ENCODE data around the gene CIPC. TPM values are rescaled to one million over a fixed set of nuclear protein-coding genes. Genes with fewer than 3 reads are reported as not detected.

CIPC gene
- total RNA-seq, 1 experiment from 2014 or later, result 20.6 TPM

DNA sequence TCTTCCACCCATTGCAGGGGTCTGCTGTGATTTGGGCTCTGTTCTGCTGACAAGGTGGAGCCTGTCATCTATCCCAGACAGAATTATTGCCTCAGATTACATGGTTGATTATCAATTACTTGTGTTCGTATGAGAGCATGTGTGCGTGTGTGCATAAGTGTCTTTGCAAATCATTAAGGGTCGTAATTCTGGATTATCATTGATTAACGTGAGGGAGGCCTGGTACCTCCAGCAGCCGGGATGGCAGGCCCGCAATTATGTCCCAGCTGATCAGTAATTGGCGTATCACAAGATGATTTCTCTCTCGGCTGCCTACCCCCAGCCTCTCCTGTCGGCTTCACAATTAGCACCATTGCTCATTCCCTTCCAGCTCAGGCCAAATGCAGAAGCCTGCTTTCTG, 39.9 kb upstream of the CIPC start:
- H3K9me2 ChIP-seq (ENCODE audit: insufficient read depth), result no peaks in the 10 kb centered on the region
- peaks cover 15 to 35% of the 10 kb centered on the region in 2 experiments for H3K4me1 ChIP-seq (ENCODE audit: control insufficient read depth in 1 of 2, insufficient read depth in 2 of 2, low read length in 2 of 2)
- RAD21 ChIA-PET (ENCODE audit: low non-redundant PET in 1 of 2, low total read pairs in 2 of 2, uncharacterized antibody in 2 of 2, unreplicated experiment in 2 of 2), result interaction anchor here (0.7 to 1.8 kb wide), 3 partner anchors 65 to 182 kb away, joined by 3 to 7 read pairs (median 3); no protein-coding TSS in a partner anchor
- H3K27ac ChIP-seq (ENCODE audit: low read depth, low read length), result no peak overlapping the region
- POLR2A ChIA-PET, result interaction anchor here (0.6 to 1.7 kb wide), 2 partner anchors 95 to 182 kb away, joined by 3 to 7 read pairs; no protein-coding TSS in a partner anchor
- DNase-seq (ENCODE audit: low read depth, low spot score), result no peak
- TF ChIP-seq TCF7L2 (IDR thresholded peaks at IDR 0.05; ENCODE audit: borderline replicate concordance, extremely low read depth, insufficient read depth, insufficient read length), result no peak
- TF ChIP-seq SRF (IDR thresholded peaks at IDR 0.05; ENCODE audit: low read depth), result no peak
- TF ChIP-seq JUND (IDR thresholded peaks at IDR 0.05), result no peak
- no peak for TF ChIP-seq POLR2AphosphoS5 (IDR thresholded peaks at IDR 0.05; ENCODE audit: low read depth, low read length)
- TF ChIP-seq, protein P1, sequence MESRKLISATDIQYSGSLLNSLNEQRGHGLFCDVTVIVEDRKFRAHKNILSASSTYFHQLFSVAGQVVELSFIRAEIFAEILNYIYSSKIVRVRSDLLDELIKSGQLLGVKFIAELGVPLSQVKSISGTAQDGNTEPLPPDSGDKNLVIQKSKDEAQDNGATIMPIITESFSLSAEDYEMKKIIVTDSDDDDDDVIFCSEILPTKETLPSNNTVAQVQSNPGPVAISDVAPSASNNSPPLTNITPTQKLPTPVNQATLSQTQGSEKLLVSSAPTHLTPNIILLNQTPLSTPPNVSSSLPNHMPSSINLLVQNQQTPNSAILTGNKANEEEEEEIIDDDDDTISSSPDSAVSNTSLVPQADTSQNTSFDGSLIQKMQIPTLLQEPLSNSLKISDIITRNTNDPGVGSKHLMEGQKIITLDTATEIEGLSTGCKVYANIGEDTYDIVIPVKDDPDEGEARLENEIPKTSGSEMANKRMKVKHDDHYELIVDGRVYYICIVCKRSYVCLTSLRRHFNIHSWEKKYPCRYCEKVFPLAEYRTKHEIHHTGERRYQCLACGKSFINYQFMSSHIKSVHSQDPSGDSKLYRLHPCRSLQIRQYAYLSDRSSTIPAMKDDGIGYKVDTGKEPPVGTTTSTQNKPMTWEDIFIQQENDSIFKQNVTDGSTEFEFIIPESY (IDR thresholded peaks at IDR 0.05; ENCODE audit: extremely low read depth, insufficient replicate concordance, low read length), result no peak
- TF ChIP-seq ZFX (IDR thresholded peaks at IDR 0.05), result no peak
- no peak for TF ChIP-seq SIN3A (IDR thresholded peaks at IDR 0.05; ENCODE audit: low read depth)
- TF ChIP-seq, protein P2, sequence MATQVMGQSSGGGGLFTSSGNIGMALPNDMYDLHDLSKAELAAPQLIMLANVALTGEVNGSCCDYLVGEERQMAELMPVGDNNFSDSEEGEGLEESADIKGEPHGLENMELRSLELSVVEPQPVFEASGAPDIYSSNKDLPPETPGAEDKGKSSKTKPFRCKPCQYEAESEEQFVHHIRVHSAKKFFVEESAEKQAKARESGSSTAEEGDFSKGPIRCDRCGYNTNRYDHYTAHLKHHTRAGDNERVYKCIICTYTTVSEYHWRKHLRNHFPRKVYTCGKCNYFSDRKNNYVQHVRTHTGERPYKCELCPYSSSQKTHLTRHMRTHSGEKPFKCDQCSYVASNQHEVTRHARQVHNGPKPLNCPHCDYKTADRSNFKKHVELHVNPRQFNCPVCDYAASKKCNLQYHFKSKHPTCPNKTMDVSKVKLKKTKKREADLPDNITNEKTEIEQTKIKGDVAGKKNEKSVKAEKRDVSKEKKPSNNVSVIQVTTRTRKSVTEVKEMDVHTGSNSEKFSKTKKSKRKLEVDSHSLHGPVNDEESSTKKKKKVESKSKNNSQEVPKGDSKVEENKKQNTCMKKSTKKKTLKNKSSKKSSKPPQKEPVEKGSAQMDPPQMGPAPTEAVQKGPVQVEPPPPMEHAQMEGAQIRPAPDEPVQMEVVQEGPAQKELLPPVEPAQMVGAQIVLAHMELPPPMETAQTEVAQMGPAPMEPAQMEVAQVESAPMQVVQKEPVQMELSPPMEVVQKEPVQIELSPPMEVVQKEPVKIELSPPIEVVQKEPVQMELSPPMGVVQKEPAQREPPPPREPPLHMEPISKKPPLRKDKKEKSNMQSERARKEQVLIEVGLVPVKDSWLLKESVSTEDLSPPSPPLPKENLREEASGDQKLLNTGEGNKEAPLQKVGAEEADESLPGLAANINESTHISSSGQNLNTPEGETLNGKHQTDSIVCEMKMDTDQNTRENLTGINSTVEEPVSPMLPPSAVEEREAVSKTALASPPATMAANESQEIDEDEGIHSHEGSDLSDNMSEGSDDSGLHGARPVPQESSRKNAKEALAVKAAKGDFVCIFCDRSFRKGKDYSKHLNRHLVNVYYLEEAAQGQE (IDR thresholded peaks at IDR 0.05; ENCODE audit: low read depth), result no peak
- no peak for TF ChIP-seq EGR1 (IDR thresholded peaks at IDR 0.05; ENCODE audit: low read depth)
- TF ChIP-seq FOSL1 (IDR thresholded peaks at IDR 0.05; ENCODE audit: low read depth), result no peak
- no peak for TF ChIP-seq ZNF274 (IDR thresholded peaks at IDR 0.05; ENCODE audit: low read depth, low read length)
- TF ChIP-seq, protein P3, sequence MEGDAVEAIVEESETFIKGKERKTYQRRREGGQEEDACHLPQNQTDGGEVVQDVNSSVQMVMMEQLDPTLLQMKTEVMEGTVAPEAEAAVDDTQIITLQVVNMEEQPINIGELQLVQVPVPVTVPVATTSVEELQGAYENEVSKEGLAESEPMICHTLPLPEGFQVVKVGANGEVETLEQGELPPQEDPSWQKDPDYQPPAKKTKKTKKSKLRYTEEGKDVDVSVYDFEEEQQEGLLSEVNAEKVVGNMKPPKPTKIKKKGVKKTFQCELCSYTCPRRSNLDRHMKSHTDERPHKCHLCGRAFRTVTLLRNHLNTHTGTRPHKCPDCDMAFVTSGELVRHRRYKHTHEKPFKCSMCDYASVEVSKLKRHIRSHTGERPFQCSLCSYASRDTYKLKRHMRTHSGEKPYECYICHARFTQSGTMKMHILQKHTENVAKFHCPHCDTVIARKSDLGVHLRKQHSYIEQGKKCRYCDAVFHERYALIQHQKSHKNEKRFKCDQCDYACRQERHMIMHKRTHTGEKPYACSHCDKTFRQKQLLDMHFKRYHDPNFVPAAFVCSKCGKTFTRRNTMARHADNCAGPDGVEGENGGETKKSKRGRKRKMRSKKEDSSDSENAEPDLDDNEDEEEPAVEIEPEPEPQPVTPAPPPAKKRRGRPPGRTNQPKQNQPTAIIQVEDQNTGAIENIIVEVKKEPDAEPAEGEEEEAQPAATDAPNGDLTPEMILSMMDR (IDR thresholded peaks at IDR 0.05 in 2 of 3, conservative IDR thresholded peaks at IDR 0.05 in 1 of 3; ENCODE audit: borderline replicate concordance in 1 of 3, insufficient read depth in 1 of 3, low read depth in 2 of 3, low read length in 2 of 3), result no peak
- CTCF ChIA-PET, result interaction anchor here (0.8 to 3.3 kb wide), 2 partner anchors 8 to 144 kb away, joined by 4 to 18 read pairs; no protein-coding TSS in a partner anchor
- no peak for ATAC-seq
- H3K9ac ChIP-seq (ENCODE audit: low read length), result no peak overlapping the region
- no peaks in the 10 kb centered on the region for H3K9me3 ChIP-seq (ENCODE audit: control insufficient read depth in 1 of 2, insufficient read depth in 1 of 2, low read depth in 1 of 2, low read length in 2 of 2)
- intact Hi-C loops (cut with micrococcal nuclease), result loop anchor here (2.0 kb wide), 1 partner anchor 111 kb away; no protein-coding TSS in a partner anchor
- H3K4me3 ChIP-seq (replicated peaks in 1 of 2; ENCODE audit: low read depth in 1 of 2, low read length in 2 of 2), result no peak overlapping the region
- no TSS peak for BruUV-seq (replicated peaks)
- no peaks in the 10 kb centered on the region for H3K36me3 ChIP-seq (ENCODE audit: control insufficient read depth in 1 of 2, insufficient read depth in 2 of 2, low read length in 2 of 2)
- no peaks in the 10 kb centered on the region for H3K27me3 ChIP-seq (ENCODE audit: insufficient read depth, low read length)
- no peaks in the 10 kb centered on the region for H3K79me2 ChIP-seq (ENCODE audit: insufficient read depth, low read length)
- H3K4me2 ChIP-seq (ENCODE audit: low read length), result no peak overlapping the region
- H2AFZ ChIP-seq (ENCODE audit: low read depth, low read length, poor library complexity, severe bottlenecking), result no peak overlapping the region
- no peaks in the 10 kb centered on the region for H4K20me1 ChIP-seq (ENCODE audit: insufficient read depth)
